ENCODE results near the gene NHP2.
A peak's percentile ranks its signal among the peaks of the same experiment; 100 is the strongest.
"Not testable (repeated sequence)": the region's sequence is repeated elsewhere in the genome, so short reads cannot be mapped to it uniquely, and the experiment has no call there.

The NHP2 gene

GRCh38 chr5:178131446-178131996 lies 22.2 kb downstream of the NHP2 start:
- DNase-seq (ENCODE audit: low read depth), result no peak
- H3K4me3 ChIP-seq (replicated peaks; ENCODE audit: low read depth, low read length), result peak overlapping the region; percentile 79
- no peak for TF ChIP-seq CTCF (IDR thresholded peaks at IDR 0.05; ENCODE audit: low read length, missing control alignments)

GRCh38 chr5:178130576-178131445 lies 22.9 kb downstream of the NHP2 start, which contains the start of gene RMND5B:
Gene RMND5B, plus strand, starts transcription at chr5:178131014. Its CDS starts 7,106 bp downstream, at chr5:178138120.
- TF ChIP-seq CTCF (IDR thresholded peaks at IDR 0.05; ENCODE audit: low read length, missing control alignments), result no peak
- peak; percentile 69 for DNase-seq (ENCODE audit: low read depth)

GRCh38 chr5:178130234-178130575 lies 23.5 kb downstream of the NHP2 start:
- not testable (repeated sequence) for DNase-seq (ENCODE audit: low read depth)

More at GRCh38 chr5:178130576-178131445, 22.9 kb downstream of the NHP2 start, which contains the start of gene RMND5B:
- H3K4me3 ChIP-seq (replicated peaks; ENCODE audit: low read depth, low read length), result peak within 1 kb of the TSS; percentile 79

GRCh38 chr5:178129296-178129695 lies 24.4 kb downstream of the NHP2 start:
- TF ChIP-seq CTCF (IDR thresholded peaks at IDR 0.05; ENCODE audit: low read length, missing control alignments), result no peak
- H3K4me3 ChIP-seq (replicated peaks; ENCODE audit: low read depth, low read length), result no peak overlapping the region
- no peak for DNase-seq (ENCODE audit: low read depth)

More at GRCh38 chr5:178130234-178130575, 23.5 kb downstream of the NHP2 start:
- peak overlapping the region; percentile 79 for H3K4me3 ChIP-seq (replicated peaks; ENCODE audit: low read depth, low read length)

DNA sequence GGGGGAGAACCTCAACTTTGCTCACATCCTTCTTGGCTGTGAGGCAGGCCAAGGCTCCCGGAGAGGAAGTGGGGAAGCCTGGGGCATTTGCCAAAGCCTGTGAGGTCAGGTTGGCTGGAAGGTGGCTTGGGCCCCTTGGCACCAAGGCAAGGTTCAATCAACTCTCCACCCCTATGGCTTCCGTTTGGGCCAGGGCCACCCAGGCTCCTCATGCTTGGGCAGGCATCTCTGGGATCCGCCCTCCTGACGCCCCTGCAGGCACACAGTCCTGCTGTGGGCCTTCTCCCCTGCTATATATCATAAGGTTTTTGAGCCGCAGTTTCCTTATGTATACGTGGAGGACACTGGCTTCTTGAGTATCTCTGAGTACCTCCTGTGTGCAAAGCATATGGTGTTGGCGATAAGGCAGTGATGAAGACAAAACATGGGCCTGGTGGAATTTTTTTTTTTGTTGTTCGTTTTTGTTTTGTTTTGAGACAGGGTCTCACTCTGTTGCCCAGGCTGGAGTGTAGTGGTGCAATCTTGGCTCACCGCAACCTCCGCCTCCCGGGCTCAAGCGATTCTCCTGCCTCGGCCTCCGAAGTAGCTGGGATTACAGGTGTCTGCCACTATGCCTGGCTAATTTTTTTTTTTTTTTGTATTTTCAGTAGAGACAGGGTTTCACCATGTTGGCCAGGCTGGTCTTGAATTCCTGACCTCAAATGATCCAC lies 26.2 kb downstream of the NHP2 start:
- not testable (repeated sequence) for DNase-seq (ENCODE audit: low read depth); H3K4me3 ChIP-seq (replicated peaks; ENCODE audit: low read depth, low read length)

- no peak for DNase-seq (ENCODE audit: low read depth)
- H3K4me3 ChIP-seq (replicated peaks; ENCODE audit: low read depth, low read length), result no peak overlapping the region
- TF ChIP-seq CTCF (IDR thresholded peaks at IDR 0.05; ENCODE audit: low read length, missing control alignments), result no peak
Measured at GRCh38 chr5:178126556-178126955, 27.1 kb downstream of the NHP2 start.

- TF ChIP-seq CTCF (IDR thresholded peaks at IDR 0.05; ENCODE audit: low read length, missing control alignments), result no peak
- H3K4me3 ChIP-seq (replicated peaks; ENCODE audit: low read depth, low read length), result no peak overlapping the region
- DNase-seq (ENCODE audit: low read depth), result no peak
Measured at GRCh38 chr5:178125253-178125906, 28.3 kb downstream of the NHP2 start.
